GM12875 (cell line): ENCODE results near the gene HRH3.

Source experiments
- H3K4me3 ChIP-seq: one replicate; pipeline ENCODE4 v1.5.1; 2011; ENCODE audit warnings: low read depth, low read length, control low read depth
- TF ChIP-seq, protein P1 (sequence below): IDR thresholded peaks from 2 replicates; pipeline ENCODE4 v1.5.1; 2011; ENCODE audit warnings: low read depth, mild to moderate bottlenecking, control low read depth, inconsistent platforms, low read length, moderate library complexity, borderline replicate concordance; ENCODE audit not compliant: insufficient read depth

The HRH3 gene

DNA sequence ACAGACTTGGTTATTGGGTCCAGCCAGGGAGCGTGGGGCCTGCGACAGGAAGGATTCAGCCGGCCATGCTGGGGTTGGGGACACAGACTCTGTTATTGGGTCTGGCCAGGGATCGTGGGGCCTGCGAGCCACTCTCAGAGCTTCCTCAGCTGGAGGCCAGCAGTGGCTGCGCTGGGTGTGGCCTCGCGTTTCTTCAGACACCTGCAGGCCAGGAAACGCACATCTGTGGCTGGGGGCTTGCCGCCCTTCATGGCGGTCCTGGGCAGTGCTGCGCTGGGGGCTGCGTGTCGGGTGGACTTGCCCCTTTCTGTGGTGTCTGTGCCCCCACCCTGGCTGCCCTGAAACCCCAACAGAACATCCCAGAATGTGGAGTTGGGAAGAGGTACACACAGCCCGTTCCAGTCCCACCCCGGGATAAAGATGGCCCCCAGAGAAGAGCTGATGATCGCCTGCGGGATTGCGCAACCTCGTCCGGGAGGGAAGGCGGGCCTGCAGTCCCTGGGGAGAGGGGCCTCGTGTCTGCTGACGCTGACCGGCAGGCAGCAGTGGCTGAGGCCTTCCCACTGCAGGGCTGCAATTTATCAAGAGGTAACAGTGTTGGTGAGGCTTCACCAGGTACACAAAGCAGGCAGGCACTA is 54.2 kb downstream of the HRH3 start:
- TF ChIP-seq, protein P1, sequence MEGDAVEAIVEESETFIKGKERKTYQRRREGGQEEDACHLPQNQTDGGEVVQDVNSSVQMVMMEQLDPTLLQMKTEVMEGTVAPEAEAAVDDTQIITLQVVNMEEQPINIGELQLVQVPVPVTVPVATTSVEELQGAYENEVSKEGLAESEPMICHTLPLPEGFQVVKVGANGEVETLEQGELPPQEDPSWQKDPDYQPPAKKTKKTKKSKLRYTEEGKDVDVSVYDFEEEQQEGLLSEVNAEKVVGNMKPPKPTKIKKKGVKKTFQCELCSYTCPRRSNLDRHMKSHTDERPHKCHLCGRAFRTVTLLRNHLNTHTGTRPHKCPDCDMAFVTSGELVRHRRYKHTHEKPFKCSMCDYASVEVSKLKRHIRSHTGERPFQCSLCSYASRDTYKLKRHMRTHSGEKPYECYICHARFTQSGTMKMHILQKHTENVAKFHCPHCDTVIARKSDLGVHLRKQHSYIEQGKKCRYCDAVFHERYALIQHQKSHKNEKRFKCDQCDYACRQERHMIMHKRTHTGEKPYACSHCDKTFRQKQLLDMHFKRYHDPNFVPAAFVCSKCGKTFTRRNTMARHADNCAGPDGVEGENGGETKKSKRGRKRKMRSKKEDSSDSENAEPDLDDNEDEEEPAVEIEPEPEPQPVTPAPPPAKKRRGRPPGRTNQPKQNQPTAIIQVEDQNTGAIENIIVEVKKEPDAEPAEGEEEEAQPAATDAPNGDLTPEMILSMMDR: no peak
- H3K4me3 ChIP-seq: no peak overlapping the region
